IPS-11a (cell line): ENCODE results near the gene PICK1.
"Not testable (repeated sequence)": the region's sequence is repeated elsewhere in the genome, so short reads cannot be mapped to it uniquely, and the experiment has no call there.

Experiments used
- H3K4me3 ChIP-seq: one replicate; pipeline ENCODE4 v1.5.1; 2013; ENCODE audit warnings: low read depth, low read length, control low read depth

The PICK1 gene

DNA sequence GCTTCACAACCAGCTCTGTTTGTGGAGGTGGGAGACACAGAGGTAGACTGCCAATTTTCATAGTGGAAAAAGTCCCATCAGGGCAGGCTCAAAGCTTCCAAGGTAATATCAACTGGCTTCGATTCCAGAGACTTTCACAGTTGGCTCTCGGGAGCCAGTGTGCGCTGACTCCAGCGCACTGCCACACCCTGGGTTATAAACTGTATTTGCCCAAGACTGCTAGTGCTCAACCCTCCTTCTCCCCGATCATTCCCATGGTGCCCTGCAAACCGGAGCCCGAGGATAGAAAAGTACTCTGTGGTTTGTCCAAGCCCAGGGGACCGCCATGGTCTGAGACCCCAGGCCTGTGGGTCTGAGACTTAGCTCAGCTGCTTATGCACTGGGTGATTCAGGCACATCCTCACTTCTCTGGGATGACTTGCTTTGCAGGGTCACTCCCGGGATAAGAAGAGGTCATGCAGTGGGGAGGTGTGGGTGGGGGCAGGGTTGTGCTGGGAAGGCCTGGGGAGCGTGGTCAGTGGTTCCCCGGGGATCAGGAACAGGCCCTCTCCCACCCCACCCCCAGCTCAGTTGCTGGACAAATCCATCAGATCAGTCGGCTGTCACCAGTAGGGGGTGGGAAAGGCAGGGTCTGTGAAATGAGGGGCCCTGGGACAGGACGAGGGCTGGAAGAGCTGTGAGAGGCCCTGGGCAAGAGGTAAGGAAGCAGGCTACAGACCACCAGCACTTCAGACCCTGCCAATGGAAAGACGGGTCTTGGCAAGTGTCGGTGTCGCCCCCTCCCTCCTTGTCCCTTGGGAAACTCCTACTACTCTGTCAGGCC is 26.7 kb upstream of the PICK1 start:
- no peak overlapping the region for H3K4me3 ChIP-seq

- H3K4me3 ChIP-seq = no peak overlapping the region
Measured at GRCh38 chr22:38031491-38031890, 25.7 kb upstream of the PICK1 start.

- no peak overlapping the region for H3K4me3 ChIP-seq
Measured at GRCh38 chr22:38032681-38033521, 24.3 kb upstream of the PICK1 start.

DNA sequence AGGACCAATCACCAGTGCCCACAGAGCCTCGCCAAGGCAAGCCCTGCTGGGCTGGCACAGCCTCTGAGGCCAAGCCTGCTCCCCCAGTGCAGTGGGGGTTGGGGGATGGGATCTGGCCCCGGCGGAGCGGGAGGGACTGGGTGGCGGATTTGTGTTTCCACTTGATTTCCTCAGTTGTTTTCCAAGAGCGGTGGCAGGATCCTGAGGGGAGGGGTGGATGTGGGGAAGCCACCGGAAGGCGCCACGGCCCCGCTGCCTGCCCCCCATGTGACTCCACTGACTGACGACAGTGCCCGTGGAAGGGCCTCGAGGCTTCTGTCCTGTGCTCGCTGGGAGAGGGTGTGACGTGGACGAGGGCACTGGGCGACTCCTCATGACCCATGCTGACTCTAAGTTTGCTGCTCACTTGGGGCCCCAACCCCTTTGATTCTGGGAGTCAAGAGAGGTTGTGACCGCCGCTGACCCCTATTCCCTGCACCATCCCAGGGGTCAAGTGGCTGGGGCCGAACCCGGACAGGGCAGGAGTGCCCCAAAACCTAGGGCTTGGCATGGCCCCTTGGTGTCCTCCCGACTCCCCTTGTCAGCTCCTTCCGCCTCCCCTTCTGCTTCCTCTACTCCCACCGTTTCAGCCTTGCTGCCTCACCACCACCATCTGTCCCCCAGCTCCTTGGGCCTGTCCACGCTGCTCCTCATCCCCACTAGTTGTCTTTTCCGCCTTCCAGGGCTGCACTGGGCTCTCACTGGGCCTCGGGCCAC is 23.5 kb upstream of the PICK1 start:
- no peak overlapping the region for H3K4me3 ChIP-seq

GRCh38 chr22:38034278-38034882 is 22.8 kb upstream of the PICK1 start:
- no peak overlapping the region for H3K4me3 ChIP-seq

- H3K4me3 ChIP-seq = no peak overlapping the region
Measured at GRCh38 chr22:38034884-38035529, 22.2 kb upstream of the PICK1 start.

GRCh38 chr22:38035530-38035885 is 21.7 kb upstream of the PICK1 start:
- H3K4me3 ChIP-seq = no peak overlapping the region

DNA sequence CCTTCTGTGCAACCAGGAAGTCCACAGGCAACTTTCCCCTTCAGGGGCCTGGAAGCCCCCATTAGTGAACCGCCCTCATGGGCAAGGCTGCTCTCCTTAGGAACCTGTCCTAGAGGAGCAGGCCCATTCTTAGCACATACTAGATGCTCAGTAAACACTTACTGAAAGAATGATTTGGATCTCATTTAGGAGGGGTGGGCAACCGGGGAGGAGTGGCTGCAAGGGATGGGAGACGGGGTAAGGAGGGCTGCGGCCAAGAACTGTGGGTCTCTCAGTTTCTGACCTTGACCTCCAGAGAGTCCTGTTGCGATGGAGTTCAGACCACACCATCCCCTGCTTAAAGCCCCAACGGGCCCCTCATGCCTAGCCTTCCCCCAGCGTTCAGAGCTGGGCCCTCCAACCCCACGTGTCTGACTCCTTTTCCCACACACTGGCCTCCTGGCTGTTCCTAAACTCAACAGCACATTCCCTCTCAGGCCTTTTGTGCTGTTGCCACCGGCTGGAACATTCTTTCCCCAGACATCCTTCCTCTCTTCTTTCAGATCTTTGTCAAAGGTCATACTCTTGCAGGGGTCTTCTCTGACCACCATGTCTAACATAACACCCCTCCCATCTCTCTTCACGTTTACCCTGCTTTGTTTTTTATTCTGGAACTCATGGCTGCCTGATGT is 20.7 kb upstream of the PICK1 start:
- no peak overlapping the region for H3K4me3 ChIP-seq

- H3K4me3 ChIP-seq = not testable (repeated sequence)
Measured at GRCh38 chr22:38037367-38038150, 19.6 kb upstream of the PICK1 start.

DNA sequence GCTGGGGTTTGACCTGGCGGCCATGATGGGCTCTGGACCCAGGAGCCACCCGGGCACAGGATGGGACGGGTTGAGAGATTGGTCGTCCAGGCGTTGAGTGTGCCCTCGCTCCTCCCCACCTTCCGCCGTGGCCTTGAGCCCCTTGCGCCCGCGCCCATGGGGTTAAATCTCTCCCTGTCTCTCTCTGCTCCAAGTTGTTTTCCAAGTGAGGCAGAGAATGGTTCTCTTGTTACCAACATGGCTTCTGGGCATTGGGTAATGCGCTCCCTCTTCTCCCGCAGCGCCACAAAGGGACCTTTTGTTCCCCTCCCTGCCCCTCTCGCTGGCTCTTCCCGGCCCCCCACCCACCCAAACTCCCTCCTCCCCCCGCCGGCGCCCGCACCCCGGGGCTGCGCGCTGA is 18.8 kb upstream of the PICK1 start:
- H3K4me3 ChIP-seq = no peak overlapping the region

DNA sequence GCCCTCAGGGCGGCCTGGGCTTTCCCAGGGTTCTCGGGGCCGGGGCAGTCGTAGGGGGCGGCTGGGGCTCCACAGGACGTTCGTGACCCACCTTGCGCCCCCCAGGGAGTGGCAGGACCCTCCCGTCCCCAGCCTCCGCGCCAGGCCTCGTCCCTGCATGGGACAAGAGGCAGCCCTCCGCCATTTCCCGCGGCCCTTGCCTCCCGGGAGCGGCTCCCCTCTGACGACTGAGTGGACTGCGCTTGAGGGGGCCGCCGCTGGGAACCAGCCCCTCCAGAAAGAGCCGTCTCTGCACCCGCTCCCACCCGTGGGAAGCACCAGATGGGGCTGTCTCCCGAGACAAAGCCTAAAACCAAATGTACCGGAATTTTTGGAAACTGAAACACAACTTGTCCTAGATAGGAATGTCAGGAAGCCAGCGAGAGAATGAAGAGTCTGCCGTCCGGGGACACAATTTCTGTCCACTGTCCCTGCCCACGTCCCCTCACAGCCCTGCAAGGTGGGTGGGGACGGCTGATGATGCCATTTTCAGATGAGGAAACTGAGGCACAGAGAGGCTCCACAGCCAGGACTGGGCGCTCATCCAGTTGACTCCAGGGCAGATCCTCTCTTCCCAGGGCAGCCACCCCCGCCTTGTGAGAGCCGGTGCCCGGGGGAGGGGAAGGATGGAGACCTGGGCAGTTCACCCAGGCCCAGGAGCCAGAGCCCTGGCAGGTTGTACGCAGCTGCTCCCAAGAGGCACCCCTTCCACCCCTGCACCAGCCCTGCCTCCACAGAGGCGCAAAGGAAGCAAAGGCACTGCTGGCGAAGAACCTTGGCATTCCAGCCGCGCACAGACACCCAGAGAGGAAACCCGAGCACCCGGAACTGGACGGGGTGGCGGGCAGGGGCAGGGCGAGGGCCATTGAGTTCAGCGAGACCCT is 18.1 kb upstream of the PICK1 start:
- no peak overlapping the region for H3K4me3 ChIP-seq

DNA sequence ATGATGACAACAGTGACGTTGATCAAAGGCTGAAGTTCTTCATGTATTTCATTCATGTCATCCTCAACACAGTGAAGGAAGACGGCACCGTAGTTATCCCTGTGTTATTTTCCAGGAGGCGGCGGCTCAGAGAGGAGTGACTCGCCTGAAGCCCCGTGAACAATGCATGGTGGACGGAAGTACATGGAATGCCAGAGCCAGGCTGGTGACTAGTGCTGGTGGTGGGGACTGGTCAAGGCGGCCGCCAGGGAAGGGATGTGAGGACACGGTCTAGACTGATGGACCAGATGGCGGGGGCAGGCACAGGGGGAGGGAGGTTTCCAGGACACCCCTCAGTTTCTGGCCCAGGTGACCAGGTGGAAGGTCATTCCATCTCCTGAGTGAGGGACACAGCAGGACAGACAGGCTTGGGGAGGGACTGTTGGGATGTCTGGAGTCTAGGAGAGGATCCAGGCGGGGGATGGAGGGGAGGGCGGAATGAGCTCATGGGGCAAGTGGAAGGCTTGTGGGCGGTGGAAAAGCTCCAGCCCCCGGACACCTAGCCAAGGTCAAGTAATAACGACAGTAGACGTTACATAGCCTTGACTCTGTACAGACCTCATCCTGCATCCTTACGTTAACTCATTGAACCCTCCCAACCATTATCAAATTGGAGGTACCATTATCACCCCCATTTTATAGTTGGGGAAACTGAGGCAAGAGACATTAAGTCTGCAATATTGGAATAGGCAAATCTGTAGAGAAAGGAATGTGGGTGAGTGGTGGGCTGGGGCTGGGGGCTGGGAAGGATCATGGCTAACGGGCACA is 16.0 kb upstream of the PICK1 start:
- H3K4me3 ChIP-seq = no peak overlapping the region

DNA sequence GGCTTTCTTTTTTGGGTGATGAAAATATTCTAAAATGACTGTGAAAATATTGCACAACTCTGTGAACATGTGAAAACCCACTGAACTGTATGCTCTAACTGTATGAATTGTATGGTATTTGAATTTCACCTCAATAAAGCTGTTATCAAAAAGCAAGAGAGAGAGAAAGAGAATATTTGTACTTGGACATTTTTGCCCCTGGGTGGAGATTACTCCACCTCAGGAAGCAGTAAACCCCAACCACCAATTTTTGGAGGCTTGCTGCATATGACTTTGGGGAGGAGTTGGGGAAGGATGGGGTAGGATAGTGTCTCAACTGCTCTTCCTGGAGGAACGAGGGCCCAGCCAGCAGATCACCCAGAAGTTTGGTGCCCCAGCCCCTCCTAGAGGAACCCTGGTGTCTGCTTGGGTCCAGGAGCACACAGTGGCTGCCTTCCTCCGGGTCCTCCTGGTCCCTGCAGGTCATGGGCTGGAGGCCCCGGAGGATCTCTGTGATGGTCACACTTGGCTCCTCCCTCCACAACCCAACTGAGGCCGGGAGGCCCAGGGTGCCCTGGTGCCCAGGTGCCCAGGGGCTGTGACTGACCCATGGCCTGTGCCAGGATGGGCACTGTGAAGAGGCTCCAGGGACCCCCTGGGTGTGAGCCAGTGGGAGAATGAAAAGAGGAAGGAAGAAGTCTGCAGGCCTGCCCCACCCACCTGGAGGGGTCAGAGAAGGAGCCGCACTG is 15.3 kb upstream of the PICK1 start:
- H3K4me3 ChIP-seq = no peak overlapping the region

DNA sequence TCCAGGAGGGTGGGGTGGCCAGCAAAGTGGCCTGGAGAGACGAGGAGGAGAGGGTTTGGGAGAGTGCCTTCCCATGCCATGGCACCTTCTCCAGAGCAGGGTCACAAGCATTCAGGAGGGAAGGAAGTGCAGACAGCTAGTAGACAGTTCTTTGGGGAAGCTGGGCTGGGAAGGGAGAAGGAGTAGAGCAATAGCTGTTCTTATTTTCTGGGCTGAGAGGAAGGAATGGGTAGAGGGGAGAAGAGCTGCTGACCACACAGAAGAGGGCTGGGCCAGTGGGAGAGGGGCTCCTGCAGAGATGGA is 14.8 kb upstream of the PICK1 start:
- no peak overlapping the region for H3K4me3 ChIP-seq

GRCh38 chr22:38043151-38044039 is 13.8 kb upstream of the PICK1 start:
- no peak overlapping the region for H3K4me3 ChIP-seq
